Measurements from ENCODE around the gene MED10.

DNA sequence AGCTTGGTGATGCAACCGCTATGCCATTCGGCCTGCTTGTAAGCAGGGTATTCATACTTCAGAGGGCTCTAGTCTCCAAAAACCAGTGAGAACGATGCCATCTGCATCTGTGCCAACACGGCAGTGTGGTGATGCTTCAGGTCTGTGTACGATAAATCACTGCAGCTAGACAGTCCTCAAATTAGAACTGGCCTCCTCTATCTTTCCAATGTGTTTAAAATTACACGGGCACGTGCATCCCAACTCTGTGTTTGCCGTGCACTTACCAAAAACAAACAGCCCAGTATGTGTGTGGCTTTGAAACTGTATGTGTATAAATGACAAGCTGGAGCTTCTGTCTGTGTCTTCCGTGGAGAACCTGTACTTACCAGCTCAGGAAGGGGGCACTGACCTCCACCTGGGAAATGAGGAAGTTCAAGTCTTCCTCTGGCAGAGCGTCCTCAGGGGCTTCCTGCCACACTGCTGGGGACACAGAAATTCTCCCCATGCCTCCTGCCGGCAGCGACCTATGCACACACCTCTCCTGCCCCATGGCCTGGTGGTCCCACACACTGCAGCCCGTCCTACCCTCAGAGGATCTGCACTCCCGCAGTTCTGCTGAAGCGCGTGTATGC, 12.3 kb downstream of the MED10 start:
- TF ChIP-seq POLR2AphosphoS5 (IDR thresholded peaks at IDR 0.05; ENCODE audit: control insufficient read depth, insufficient read depth, low read depth, low read length), result no peak
- TF ChIP-seq MYC (IDR thresholded peaks at IDR 0.05; ENCODE audit: low read depth, low read length), result no peak
- no peak for TF ChIP-seq MYC (CRISPR knock-in tag; IDR thresholded peaks at IDR 0.05; ENCODE audit: borderline replicate concordance, low read depth)
- no peak for TF ChIP-seq SP1 (CRISPR knock-in tag; IDR thresholded peaks at IDR 0.05)
- TF ChIP-seq EZH2 (IDR thresholded peaks at IDR 0.05; ENCODE audit: borderline replicate concordance, low read depth, low read length), result no peak
- TF ChIP-seq EGR1 (conservative IDR thresholded peaks at IDR 0.05), result no peak
- TF ChIP-seq ETV1 (tag; conservative IDR thresholded peaks at IDR 0.05; ENCODE audit: low read depth), result no peak
- no peak for TF ChIP-seq POLR2A (conservative IDR thresholded peaks at IDR 0.05)
- no peak for TF ChIP-seq TCF7 (IDR thresholded peaks at IDR 0.05; ENCODE audit: borderline replicate concordance)
- no peak for TF ChIP-seq JUNB (CRISPR knock-in tag; conservative IDR thresholded peaks at IDR 0.05)
- no peak for TF ChIP-seq EP300 (IDR thresholded peaks at IDR 0.05; ENCODE audit: low read length)

All from K562 (cell line).